SK-N-SH (cell line): Measurements from ENCODE around the gene TMEM63B. TPM values are rescaled to one million over a fixed set of nuclear protein-coding genes. Genes with fewer than 3 reads are reported as not detected.

Experiments used
- CTCF ChIA-PET: fragments of 300-600, 350-600 bp; formaldehyde crosslinking; extraction: SDS; loops from one replicate; lab custom pipeline; 2021; lab: Yijun Ruan, JAX
- POLR2A ChIA-PET: fragments of 350-600 bp; sonication (Branson Sonifier 250); formaldehyde crosslinking; extraction: SDS; loops from one replicate; lab custom pipeline; 2020; ENCODE audit warnings: antibody characterized with exemption, inconsistent platforms; lab: Yijun Ruan, JAX
- DNase-seq: peaks from one replicate; pipeline ENCODE4 v3.0.0; 2012
- H2AFZ ChIP-seq: fragments of 200-600 bp; sonication (generic); 2 replicates; pipeline ENCODE4 v1.8.1; 2016; ENCODE audit warnings: antibody characterized with exemption, mild to moderate bottlenecking, low read depth
- H3F3A ChIP-seq: fragments of 200-600 bp; sonication (generic); replicated peaks from 2 replicates; pipeline ENCODE3; 2016; ENCODE audit warnings: antibody characterized with exemption, mild to moderate bottlenecking; ENCODE audit not compliant: insufficient read depth
- H3K27ac ChIP-seq, 2 experiments: fragments of 200-500 bp in 1 of 2; fragments of 200-600 bp in 1 of 2; sonication (Bioruptor generic) in 1 of 2; sonication (generic), shearing (Covaris generic) in 1 of 2; 2 replicates each; pipeline versions ENCODE4 v1.5.1 to v1.6.1; 2014 to 2016; ENCODE audit warnings: low read depth in 2 of 2, inconsistent platforms in 1 of 2, low read length in 1 of 2, mild to moderate bottlenecking in 1 of 2, mixed read lengths in 1 of 2
- H3K27me3 ChIP-seq: fragments of 200-600 bp; sonication (generic), shearing (Covaris generic); 2 replicates; pipeline ENCODE4 v1.6.1; 2016; ENCODE audit warnings: mixed run types; ENCODE audit not compliant: insufficient read depth
- H3K36me3 ChIP-seq, 2 experiments: fragments of 200-500 bp in 1 of 2; fragments of 200-600 bp in 1 of 2; sonication (Bioruptor generic) in 1 of 2; sonication (generic) in 1 of 2; replicated peaks in 1 of 2; 2 replicates each; pipeline versions ENCODE3 to v1.5.1; 2014 to 2016; ENCODE audit warnings: low read length in 1 of 2, mild to moderate bottlenecking in 1 of 2; ENCODE audit not compliant: insufficient read depth in 2 of 2, control insufficient read depth in 1 of 2
- H3K4me1 ChIP-seq, 2 experiments: fragments of 200-500 bp in 1 of 2; fragments of 200-600 bp in 1 of 2; sonication (Bioruptor generic) in 1 of 2; sonication (generic), shearing (Covaris generic) in 1 of 2; 2 replicates each; pipeline versions ENCODE4 v1.5.1 to v1.6.1; 2014 to 2016; ENCODE audit warnings: low read depth in 1 of 2, low read length in 1 of 2, mixed run types in 1 of 2; ENCODE audit not compliant: insufficient read depth in 2 of 2, control insufficient read depth in 1 of 2
- H3K4me2 ChIP-seq: fragments of 200-600 bp; sonication (generic), shearing (Covaris generic); 2 replicates; pipeline ENCODE4 v1.6.1; 2017; ENCODE audit warnings: mixed run types
- H3K4me3 ChIP-seq, 2 experiments: fragments of 200-500 bp in 1 of 2; fragments of 200-600 bp in 1 of 2; sonication (Bioruptor generic) in 1 of 2; sonication (generic), shearing (Covaris generic) in 1 of 2; 2 replicates each; pipeline versions ENCODE4 v1.5.1 to v1.8.1; 2014 to 2016; ENCODE audit warnings: low read depth in 2 of 2, inconsistent platforms in 1 of 2, low read length in 1 of 2, mild to moderate bottlenecking in 1 of 2, mixed read lengths in 1 of 2, moderate library complexity in 1 of 2
- H3K79me2 ChIP-seq: fragments of 200-600 bp; sonication (generic); 2 replicates; pipeline ENCODE4 v1.8.1; 2017; ENCODE audit warnings: mild to moderate bottlenecking; ENCODE audit not compliant: insufficient read depth
- H3K9ac ChIP-seq: fragments of 200-600 bp; sonication (generic); 2 replicates; pipeline ENCODE4 v1.6.1; 2017; ENCODE audit warnings: mixed run types
- H3K9me2 ChIP-seq: fragments of 200-600 bp; sonication (generic); 2 replicates; pipeline ENCODE4 v1.6.1; 2017; ENCODE audit warnings: mixed run types
- H3K9me3 ChIP-seq: fragments of 200-600 bp; sonication (generic); 2 replicates; pipeline ENCODE4 v1.6.1; 2017; ENCODE audit warnings: mixed run types, mild to moderate bottlenecking, moderate library complexity
- H4K20me1 ChIP-seq: fragments of 200-600 bp; sonication (generic); 2 replicates; pipeline ENCODE4 v1.6.1; 2017; ENCODE audit warnings: mild to moderate bottlenecking, mixed run types; ENCODE audit not compliant: insufficient read depth
- EZH2phosphoT487 ChIP-seq: fragments of 200-600 bp; sonication (generic); IDR thresholded peaks from 2 replicates; pipeline ENCODE4 v1.6.1; 2017; ENCODE audit warnings: low read depth, mixed run types, mild to moderate bottlenecking, antibody characterized with exemption, moderate library complexity, borderline replicate concordance
- FOSL2 ChIP-seq: IDR thresholded peaks from 2 replicates; pipeline ENCODE4 v1.4.0; 2012; ENCODE audit warnings: low read depth, mild to moderate bottlenecking, moderate library complexity, borderline replicate concordance
- FOXM1 ChIP-seq: IDR thresholded peaks from 2 replicates; pipeline ENCODE4 v1.4.0; 2012; ENCODE audit warnings: low read depth, mild to moderate bottlenecking
- GABPA ChIP-seq: IDR thresholded peaks from 2 replicates; pipeline ENCODE4 v1.4.0; 2012; ENCODE audit warnings: low read depth, mild to moderate bottlenecking
- JUND ChIP-seq: IDR thresholded peaks from 2 replicates; pipeline ENCODE4 v1.4.0; 2012
- MEF2A ChIP-seq: IDR thresholded peaks from 2 replicates; pipeline ENCODE4 v1.4.0; 2012; ENCODE audit warnings: low read depth, borderline replicate concordance
- MXI1 ChIP-seq: IDR thresholded peaks from 2 replicates; pipeline ENCODE4 v1.6.1; 2012; ENCODE audit warnings: mild to moderate bottlenecking, low read depth, low read length, improper control_type of control experiment
- NFIC ChIP-seq: IDR thresholded peaks from 2 replicates; pipeline ENCODE4 v1.4.0; 2012; ENCODE audit warnings: borderline replicate concordance
- NRF1 ChIP-seq: IDR thresholded peaks from 2 replicates; pipeline ENCODE4 v1.6.1; 2012; ENCODE audit warnings: low read depth, mild to moderate bottlenecking, low read length
- RAD21 ChIP-seq: IDR thresholded peaks from 2 replicates; pipeline ENCODE4 v1.6.1; 2012; ENCODE audit warnings: mild to moderate bottlenecking, low read length
- RCOR1 ChIP-seq: fragments of 150-350 bp; IDR thresholded peaks from 2 replicates; pipeline ENCODE4 v1.6.1; 2017; ENCODE audit warnings: antibody characterized with exemption, low read length
- RFX5 ChIP-seq: IDR thresholded peaks from 2 replicates; pipeline ENCODE4 v1.6.1; 2012; ENCODE audit warnings: mild to moderate bottlenecking, improper control_type of control experiment, low read length
- SMC3 ChIP-seq: IDR thresholded peaks from 2 replicates; pipeline ENCODE4 v1.6.1; 2012; ENCODE audit warnings: low read depth, low read length, improper control_type of control experiment
- TAF1 ChIP-seq: IDR thresholded peaks from 2 replicates; pipeline ENCODE4 v1.6.1; 2012; ENCODE audit warnings: low read depth, mild to moderate bottlenecking, low read length, moderate library complexity, borderline replicate concordance
- TCF12 ChIP-seq: IDR thresholded peaks from 2 replicates; pipeline ENCODE4 v1.4.0; 2012
- TEAD4 ChIP-seq: IDR thresholded peaks from 2 replicates; pipeline ENCODE4 v1.4.0; 2012; ENCODE audit warnings: mild to moderate bottlenecking, borderline replicate concordance; ENCODE audit not compliant: insufficient read depth
- YY1 ChIP-seq: IDR thresholded peaks from 2 replicates; pipeline ENCODE4 v1.4.0; 2012; ENCODE audit warnings: low read depth, mild to moderate bottlenecking
- WGBS: methylation state at CpG from one replicate; pipeline ENCODE4 v1.1.6; 2017; ENCODE audit warnings: low lambda C conversion rate; 5-methylcytosine and 5-hydroxymethylcytosine counted together
- polyA plus RNA-seq, 3 experiments: library from polyadenylated mRNA; depleted of rRNA; stranded (reverse); fragments of >200 nt; gene quantifications; 2 replicates each; pipeline ENCODE4 v1.2.3, GENCODE V29; 2012
- TF ChIP-seq, protein P1 (sequence below): IDR thresholded peaks from 2 replicates; pipeline ENCODE4; 2012
- TF ChIP-seq, protein P2 (sequence below): fragments of 150-350 bp; IDR thresholded peaks from 2 replicates; pipeline ENCODE4 v1.6.1; 2017; ENCODE audit warnings: antibody characterized with exemption, low read length, low read depth, borderline replicate concordance
- TF ChIP-seq, protein P3 (sequence below): fragments of 150-350 bp; IDR thresholded peaks from 2 replicates; pipeline ENCODE4 v1.6.1; 2016; ENCODE audit warnings: mild to moderate bottlenecking, low read depth, low read length

TMEM63B gene
- polyA plus RNA-seq, 1 of the 3 experiments (the other 2 are of a cell fraction), result 52.7 TPM

DNA sequence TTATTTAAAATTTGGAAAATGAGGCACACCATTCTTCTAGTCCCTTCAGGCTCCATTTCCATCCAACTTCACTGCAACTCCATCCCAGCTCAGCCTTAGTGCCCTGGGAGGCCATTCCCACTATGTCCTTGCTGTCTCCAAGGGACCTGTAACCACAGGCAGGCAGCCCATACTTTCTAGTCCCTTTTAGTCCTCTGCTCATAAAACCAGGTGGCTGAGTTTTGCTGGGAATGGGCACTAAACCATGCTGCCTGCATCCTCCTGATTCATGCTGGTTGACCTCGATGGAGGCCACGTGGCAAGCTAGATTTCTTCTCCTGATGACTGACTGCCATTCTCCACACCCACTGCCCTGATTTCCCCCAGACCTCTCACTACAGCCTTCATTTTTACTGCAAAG is 61.9 kb downstream of the TMEM63B start:
- H3K4me2 ChIP-seq, result no peak overlapping the region
- H3F3A ChIP-seq, result no peaks in the 10 kb centered on the region
- H3K27ac ChIP-seq, result no peak overlapping the region
- H3K9me3 ChIP-seq, result no peaks in the 10 kb centered on the region
- WGBS, result 68% methylated on average over 2 of the region's 2 CpGs
- H3K27me3 ChIP-seq, result no peaks in the 10 kb centered on the region; the same call in 1 of the 2 replicates
- TF ChIP-seq RAD21 (no peak), MEF2A (no peak), TEAD4 (no peak), JUND (no peak), SMC3 (no peak), RCOR1 (no peak), FOXM1 (no peak), MXI1 (no peak), FOSL2 (no peak), RFX5 (no peak), NRF1 (no peak), TCF12 (no peak)
- TF ChIP-seq, protein P1, sequence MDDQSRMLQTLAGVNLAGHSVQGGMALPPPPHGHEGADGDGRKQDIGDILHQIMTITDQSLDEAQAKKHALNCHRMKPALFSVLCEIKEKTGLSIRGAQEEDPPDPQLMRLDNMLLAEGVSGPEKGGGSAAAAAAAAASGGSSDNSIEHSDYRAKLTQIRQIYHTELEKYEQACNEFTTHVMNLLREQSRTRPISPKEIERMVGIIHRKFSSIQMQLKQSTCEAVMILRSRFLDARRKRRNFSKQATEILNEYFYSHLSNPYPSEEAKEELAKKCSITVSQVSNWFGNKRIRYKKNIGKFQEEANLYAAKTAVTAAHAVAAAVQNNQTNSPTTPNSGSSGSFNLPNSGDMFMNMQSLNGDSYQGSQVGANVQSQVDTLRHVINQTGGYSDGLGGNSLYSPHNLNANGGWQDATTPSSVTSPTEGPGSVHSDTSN, result no peak
- TF ChIP-seq, protein P2, sequence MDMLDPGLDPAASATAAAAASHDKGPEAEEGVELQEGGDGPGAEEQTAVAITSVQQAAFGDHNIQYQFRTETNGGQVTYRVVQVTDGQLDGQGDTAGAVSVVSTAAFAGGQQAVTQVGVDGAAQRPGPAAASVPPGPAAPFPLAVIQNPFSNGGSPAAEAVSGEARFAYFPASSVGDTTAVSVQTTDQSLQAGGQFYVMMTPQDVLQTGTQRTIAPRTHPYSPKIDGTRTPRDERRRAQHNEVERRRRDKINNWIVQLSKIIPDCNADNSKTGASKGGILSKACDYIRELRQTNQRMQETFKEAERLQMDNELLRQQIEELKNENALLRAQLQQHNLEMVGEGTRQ, result no peak
- no peak overlapping the region for H2AFZ ChIP-seq
- no peak overlapping the region for H3K4me3 ChIP-seq
- no peaks in the 10 kb centered on the region; a peak in 1 of 4 replicates for H3K4me1 ChIP-seq
- ChIA-PET POLR2A (no interaction called here), CTCF (interaction anchor here (0.7 to 5.8 kb wide), 5 partner anchors 14 to 45 kb away, joined by 3 to 31 read pairs (median 9); no protein-coding TSS in a partner anchor)
- H3K36me3 ChIP-seq, result no peaks in the 10 kb centered on the region
- no peak for DNase-seq
- H3K9me2 ChIP-seq, result no peaks in the 10 kb centered on the region
- H3K9ac ChIP-seq, result no peak overlapping the region
- H4K20me1 ChIP-seq, result no peaks in the 10 kb centered on the region
- H3K79me2 ChIP-seq, result no peaks in the 10 kb centered on the region

DNA sequence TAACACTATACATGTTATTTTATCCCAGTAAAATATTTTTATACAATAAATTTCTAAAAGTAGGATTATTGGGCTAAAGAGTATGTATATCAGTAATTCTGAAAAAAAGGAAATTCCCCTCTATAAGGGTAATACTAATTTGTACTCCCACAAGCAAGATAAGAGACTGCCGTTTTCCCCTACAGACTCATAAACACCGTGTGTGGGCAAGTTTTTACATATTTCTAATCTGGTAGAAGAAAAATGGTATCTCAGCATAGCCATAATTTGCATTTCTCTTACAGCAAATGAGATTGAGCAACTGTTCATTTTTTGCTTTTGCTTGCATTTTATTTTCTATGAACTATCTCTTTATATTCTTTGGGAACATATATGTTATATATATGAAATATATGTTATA is 63.4 kb downstream of the TMEM63B start:
- DNase-seq, result no peak
- H3K4me1 ChIP-seq, result no peaks in the 10 kb centered on the region; a peak in 1 of 4 replicates
- CTCF ChIA-PET, result interaction anchor here (0.9 to 5.8 kb wide), 2 partner anchors 18 to 43 kb away, joined by 3 to 31 read pairs; no protein-coding TSS in a partner anchor
- H3K79me2 ChIP-seq, result no peaks in the 10 kb centered on the region
- no peaks in the 10 kb centered on the region for H3K9me2 ChIP-seq
- 37% methylated on average over 2 of the region's 2 CpGs for WGBS
- no peak overlapping the region for H3K4me3 ChIP-seq
- no peaks in the 10 kb centered on the region for H3K36me3 ChIP-seq
- H3K9me3 ChIP-seq, result no peaks in the 10 kb centered on the region
- TF ChIP-seq, protein P1, result no peak
- no peak for TF ChIP-seq NRF1
- no peak for TF ChIP-seq RAD21
- no peak for TF ChIP-seq NFIC
- no peak for TF ChIP-seq EZH2phosphoT487
- TF ChIP-seq, protein P3, sequence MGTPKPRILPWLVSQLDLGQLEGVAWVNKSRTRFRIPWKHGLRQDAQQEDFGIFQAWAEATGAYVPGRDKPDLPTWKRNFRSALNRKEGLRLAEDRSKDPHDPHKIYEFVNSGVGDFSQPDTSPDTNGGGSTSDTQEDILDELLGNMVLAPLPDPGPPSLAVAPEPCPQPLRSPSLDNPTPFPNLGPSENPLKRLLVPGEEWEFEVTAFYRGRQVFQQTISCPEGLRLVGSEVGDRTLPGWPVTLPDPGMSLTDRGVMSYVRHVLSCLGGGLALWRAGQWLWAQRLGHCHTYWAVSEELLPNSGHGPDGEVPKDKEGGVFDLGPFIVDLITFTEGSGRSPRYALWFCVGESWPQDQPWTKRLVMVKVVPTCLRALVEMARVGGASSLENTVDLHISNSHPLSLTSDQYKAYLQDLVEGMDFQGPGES, result no peak
- TF ChIP-seq SMC3, result no peak
- no peak for TF ChIP-seq GABPA
- TF ChIP-seq TAF1, result no peak
- TF ChIP-seq, protein P2, result no peak
- TF ChIP-seq RFX5, result no peak
- no peak for TF ChIP-seq MEF2A
- no peak for TF ChIP-seq YY1
- TF ChIP-seq, all 33 proteins: peak for 0
- H3K9ac ChIP-seq, result no peak overlapping the region
- H2AFZ ChIP-seq, result no peak overlapping the region
- H3F3A ChIP-seq, result no peaks in the 10 kb centered on the region
- POLR2A ChIA-PET, result interaction anchor here (0.9 kb wide), 1 partner anchor 9 kb away, joined by 6 read pairs; no protein-coding TSS in a partner anchor
- H3K27me3 ChIP-seq, result no peaks in the 10 kb centered on the region; the same call in 1 of the 2 replicates
- H4K20me1 ChIP-seq, result no peaks in the 10 kb centered on the region
- no peak overlapping the region for H3K27ac ChIP-seq
- H3K4me2 ChIP-seq, result no peak overlapping the region
